8988T (cell line): ENCODE results near the gene GLRX.
"Not testable (repeated sequence)": the region's sequence is repeated elsewhere in the genome, so short reads cannot be mapped to it uniquely, and the experiment has no call there.

ENCODE experiments used
- DNase-seq: peaks from one replicate; pipeline ENCODE4 v3.0.0; 2011

The GLRX gene

DNA sequence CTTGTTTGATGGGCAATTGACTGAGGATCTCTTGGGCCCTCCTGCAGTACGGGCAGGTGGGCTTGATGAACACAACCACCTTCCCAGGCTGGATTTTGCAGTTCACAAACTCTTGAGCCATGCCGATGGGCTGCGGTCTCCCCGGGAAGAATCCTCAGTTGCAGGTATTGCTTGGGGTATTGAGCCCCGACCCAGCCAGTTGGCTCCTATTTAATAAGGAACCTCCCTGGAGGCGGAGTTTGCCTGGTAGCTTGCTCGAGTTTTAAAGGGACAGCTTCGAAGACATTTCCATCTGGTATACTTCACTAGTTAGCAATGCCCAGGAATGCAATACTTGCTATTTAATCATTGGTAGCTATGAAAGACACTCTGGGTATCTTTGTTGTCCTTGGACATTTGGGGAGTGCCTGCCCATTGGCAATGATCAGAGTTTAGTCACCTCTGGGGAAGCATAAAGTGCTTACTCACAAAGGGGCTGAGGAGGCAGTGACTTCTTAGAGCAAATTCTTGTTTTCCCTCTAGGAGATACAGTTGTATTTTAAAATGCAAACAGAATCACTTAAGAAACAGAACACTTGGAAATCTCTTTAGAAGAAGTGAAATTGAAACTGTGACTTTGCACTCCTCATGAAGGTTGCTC lies at the start of gene GLRX:
Gene GLRX (minus strand): TSS at position 185 of the 640 bp plus-strand sequence. CDS start 64 bp downstream, at position 121.
- peak; percentile 27 for DNase-seq

DNA sequence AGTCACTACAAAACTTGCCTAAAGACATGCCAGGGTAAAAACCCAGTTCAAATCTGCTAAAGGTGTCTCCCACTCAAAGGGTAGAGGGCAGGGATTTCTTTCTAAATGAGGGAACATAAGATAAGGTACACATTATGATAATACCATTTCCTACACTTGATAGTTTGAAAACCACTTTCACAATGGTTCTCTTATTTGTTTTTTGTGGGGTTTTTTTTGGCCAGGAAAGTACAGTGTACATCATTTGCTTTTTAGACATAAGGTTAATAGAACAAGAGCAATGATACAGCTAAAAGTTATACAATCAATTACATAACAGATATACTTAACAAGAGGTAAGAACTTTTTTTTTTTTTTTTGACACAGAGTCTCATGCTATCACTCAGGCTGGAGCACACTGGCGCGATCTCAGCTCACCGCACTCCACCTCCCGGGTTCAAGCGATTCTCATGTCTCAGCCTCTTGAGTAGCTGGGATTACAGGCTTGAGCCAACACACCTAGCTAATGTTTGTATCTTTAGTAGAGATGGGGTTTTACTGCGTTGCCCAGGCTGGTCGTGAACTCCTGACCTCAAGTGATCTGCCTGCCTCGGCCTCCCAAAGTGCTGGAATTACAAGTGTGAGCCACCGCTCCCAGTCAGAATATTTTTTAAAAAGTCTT lies 48.8 kb upstream of the GLRX start:
- no peak for DNase-seq

- DNase-seq: no peak
Measured at GRCh38 chr5:95870105-95870672, 47.7 kb upstream of the GLRX start.

GRCh38 chr5:95869173-95869855 lies 46.8 kb upstream of the GLRX start:
- not testable (repeated sequence) for DNase-seq

DNA sequence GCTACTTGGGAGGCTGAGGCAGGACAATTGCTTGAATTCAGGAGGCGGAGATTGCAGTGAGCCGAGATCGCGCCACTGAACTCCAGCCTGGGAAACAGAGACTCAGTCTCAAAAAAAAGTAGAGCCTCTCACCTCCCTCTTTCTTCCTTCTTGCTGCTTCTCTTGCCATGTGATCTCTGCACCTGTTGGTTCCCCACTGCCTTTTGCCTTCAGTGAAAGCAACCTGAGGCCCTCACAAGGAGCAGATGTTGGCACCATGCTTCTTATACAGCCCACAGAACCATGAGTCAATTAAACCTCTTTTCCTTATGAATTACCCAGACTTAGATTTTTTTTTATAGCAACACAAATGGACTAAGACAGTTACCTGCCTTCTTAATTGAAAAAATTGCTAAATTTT lies 45.6 kb upstream of the GLRX start:
- DNase-seq: no peak

- no peak for DNase-seq
Measured at GRCh38 chr5:95866435-95867040, 44.0 kb upstream of the GLRX start.

DNA sequence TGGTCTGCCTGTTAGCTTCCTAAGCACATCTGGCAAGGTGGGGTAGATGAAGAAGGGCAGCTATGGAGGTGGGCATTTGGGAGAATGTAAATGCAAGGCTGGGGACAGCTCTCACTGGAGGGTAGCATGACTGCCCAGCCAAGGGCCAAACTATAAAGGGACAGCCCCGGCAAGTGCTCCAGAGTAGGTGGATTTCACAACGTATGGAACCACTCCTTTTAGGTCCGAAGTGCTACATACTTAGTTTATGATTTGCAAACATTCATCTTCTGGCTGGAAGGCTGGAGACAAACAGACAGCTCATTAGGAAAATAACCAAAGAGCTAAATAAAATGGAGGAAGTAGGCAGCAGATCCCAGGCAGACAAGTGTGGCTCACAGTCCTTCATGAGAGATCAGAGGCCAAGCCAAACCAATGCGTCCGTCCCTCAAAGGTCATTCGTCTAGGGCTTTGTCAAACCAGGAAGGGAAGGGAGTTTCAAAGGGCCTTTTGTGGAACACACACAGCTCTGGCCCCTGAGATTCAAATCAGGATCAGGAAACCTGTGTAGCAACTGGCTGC lies 42.5 kb upstream of the GLRX start:
- no peak for DNase-seq

DNA sequence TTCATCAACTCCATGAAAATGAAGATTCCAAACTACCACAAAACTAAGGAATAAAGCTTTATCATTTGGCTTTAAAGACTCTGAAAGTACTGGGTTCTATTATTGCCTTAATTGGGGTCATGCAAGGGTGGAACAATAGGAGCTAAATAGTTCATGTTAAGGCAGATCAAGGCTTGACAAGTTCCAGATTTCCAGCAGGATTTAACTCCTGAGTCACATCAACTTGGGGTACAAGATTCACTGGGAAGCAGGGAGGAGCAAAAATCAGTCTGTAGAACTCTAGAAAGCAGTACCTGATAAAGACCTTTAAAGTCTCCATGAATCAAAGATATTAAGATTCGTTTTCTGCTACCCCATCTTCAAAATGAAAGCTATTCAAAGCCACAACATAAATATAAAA lies 41.9 kb upstream of the GLRX start:
- no peak for DNase-seq

- DNase-seq: no peak
Measured at GRCh38 chr5:95863383-95863757, 40.8 kb upstream of the GLRX start.

DNA sequence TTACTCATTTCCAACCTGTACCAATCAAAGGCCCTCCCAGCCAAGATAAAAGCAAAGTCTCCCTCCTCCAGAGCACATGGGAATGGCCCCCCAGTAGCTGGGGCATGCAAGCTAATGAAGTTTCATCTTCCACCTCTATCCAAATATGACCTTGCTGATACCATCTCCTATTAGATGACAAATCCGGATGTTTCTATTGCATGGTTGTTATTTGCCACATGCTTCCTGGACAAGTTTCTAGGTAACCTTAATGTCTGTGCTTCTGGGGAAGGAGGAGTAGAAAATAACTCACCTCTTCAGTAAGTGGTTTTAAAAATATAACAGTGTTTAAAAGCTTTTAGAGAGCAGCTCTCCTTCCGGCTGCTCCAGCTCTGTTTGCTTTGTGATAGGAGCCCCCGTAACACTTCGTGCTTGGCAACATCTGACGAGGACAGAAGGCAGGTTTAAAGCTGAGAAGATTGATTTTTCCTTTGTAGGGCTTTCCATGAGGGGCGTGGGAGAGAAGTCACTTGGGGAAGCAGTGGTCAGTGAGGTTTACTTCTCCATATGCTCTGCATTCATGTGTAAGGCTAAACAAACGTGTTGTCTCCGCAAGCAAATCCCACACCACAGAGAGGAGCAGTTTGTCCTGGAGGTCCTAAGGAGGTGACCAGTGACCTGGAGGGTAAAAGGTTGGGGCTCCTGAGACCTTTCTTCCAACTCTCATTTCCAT lies 40.3 kb upstream of the GLRX start:
- DNase-seq: no peak

GRCh38 chr5:95861864-95862561 lies 39.5 kb upstream of the GLRX start:
- no peak for DNase-seq

- DNase-seq: peak; percentile 47
Measured at GRCh38 chr5:95861221-95861863, 38.8 kb upstream of the GLRX start.

DNA sequence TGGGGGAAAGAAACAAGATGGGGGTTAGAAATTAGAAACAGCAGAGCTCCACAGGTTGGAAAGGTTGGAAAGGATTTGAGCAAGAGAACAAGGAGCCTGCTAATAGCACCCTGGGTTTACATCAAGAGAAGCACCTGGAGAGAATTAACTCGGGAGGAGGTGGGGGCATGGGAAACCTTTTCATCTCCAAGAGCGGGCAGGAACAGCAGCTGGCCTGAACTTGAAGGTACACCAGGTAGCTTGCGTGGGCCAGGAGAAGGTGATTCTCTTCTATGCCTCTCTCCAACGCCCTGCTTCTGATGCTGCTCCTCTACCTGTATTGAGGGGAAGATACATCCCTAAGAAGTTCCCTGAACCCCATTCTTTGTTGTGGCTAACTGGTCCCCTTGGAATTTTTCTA lies 37.1 kb upstream of the GLRX start:
- DNase-seq: no peak

DNA sequence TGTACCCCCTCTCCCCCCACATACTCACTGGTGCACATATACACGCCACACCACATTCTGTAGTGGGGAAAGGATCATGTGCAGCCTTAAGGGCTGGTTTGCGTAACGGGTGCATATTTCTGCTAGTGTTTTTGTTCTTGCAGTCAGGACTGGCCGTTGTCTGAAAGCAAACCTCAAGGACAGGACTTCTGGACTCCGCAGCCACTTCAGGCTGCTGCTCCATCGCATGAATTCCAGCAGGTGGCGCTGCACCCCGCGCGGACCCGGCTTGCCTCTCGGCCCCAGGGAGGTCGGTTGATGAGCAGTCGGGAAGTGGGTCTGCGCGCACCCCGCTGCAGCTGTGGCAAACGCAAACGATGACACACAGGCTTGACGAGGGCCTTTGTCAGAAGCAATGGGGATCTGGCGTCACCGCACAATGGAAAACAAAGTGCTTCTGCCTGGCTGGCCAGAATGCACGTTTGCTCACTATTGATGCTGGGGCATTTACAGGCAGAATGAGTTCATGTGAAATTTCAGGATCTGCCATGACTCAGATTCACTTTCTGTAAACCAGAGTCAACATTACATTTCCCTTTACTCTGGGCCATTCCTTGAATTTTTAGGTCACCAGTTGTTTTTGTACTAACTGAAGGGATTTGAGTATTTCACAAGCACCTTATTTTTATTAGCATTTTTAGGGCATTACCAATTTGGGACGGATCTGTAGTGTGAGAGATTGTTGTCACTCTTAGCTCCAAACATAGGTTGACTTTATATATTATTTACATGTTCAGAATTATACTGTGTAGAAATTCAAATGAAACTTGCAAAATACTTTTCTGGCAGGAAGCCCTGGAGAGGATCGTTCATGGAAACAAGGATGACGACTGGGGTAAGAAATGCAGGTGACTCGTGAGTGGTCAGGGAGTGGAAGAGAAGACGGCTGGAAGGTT lies 36.4 kb upstream of the GLRX start:
- DNase-seq: peak; percentile 93

GRCh38 chr5:95858023-95858461 lies 35.5 kb upstream of the GLRX start:
- no peak for DNase-seq

DNA sequence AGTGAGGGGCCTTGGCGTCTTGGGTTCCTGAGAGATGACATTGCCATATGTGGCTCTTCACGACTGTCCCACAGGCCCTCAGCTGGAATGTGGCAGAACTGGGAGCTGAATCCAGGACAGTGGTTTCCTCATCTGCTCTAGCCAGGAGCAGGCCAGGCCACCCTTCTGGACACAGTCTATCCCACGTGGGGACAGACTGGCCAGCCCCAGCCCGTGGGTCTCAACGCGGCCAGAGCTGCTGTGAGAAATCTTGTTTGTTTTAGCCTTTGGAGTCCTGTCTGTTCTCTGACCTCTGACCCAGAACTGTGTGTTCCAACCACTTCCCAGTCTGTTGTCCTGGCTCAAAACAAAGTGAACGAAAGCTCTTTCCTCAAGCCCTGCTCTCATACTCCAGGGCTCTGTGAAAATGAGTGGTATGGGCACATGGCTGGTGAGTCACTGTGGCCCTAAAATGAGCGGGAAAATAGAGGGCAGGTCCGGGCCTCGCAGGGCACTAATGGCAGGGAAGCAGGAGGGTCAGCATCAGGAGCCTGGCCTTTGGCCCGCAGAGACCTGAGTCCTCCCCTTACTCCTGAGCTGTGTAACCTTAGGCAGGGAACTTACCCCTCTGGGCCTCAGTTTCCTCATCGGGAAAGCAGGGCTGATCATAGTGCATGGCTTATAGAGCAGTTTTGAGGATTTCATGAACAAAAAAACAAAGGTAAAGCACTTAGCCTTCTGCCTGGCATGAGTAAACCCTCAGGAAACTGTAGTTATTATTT lies 34.8 kb upstream of the GLRX start:
- no peak for DNase-seq

DNA sequence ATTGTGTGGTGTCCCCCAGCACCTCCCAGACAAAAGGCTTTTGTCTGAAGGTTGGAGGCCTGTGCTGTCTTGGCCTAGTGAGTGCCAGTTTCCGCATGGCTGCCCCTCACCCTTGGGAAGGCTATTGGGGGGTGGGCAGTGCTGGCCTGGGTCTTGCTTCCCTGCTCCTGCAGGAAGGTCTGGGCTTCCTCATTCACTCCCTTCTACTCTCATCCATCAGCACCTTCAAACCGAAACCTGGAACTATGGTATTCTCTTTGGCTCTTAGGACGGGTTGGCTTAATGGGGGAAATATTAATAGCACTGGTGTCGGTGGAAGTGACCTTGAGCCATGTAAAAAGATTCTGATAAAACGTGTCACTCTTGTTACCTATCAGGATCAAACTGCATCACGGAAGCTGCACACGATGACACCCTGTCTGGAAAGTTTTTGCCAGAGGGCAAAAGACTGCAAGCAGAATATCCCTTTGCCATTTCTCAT lies 34.0 kb upstream of the GLRX start:
- no peak for DNase-seq

DNA sequence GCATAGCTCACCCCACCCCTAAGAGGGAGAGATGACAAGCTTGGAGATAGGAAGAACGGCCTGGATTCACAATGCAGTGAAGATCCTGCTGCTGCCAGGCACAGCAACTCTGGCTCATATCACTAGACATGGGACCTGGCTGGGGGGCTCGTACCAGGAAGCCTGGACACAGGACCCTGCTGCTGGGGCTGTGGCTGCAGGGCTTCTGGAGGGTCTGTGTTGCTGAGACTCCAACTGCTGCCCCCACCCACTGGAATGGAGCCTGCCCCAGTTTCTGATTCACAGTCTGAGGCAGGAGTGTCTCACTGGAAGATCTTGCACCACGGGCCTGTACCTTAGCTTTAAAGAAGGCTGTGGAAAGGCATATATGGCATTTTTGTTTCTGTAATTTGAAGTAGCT lies 31.0 kb upstream of the GLRX start:
- DNase-seq: no peak

DNA sequence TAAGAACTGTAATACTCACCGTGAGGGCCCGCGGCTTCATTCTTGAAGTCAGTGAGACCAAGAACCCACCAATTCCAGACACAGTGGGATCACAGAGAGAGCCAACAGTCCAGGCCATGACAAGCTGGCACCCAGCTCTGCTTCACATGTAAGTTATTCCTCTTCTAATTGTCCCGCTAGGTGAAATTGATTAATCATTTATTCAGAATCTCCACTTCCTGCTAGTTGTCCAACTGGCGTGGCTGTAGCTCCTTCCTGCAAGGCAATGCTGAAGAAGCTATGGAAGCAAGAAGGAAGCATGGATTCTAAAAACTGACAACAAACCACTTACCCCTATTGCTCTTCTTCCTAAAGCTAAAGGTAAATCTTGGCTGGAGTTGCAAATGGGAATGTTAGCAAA lies 30.0 kb upstream of the GLRX start:
- DNase-seq: no peak
